ENCODE results near the gene DCUN1D5. TPM values are rescaled to one million over a fixed set of nuclear protein-coding genes. Genes with fewer than 3 reads are reported as not detected.

DCUN1D5 gene
- total and polyA plus RNA-seq, 9 of the 15 experiments (the other 6 are each of a cell fraction or from before 2014, with no cell fraction given) = 38.4 to 242 (median 115) TPM

DNA sequence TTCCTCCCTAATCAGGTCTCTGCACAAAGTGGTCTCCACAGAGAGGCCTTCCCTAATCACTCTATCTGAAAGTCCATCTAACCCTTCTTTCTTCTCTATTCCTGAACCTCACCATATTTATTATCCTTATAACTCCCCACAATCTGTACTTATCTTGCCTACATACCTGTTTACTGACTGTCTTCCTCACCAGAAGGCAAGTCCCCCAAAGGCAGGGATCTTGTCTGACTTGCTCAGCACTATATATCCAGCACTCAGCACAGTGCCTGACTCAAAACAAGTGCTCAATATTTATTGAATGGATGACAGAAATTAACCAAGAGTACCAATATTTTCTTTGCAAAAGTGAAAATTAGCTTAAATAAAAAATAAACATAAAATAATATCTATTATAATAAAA, 5.5 kb downstream of the DCUN1D5 start (continued):
- TF ChIP-seq ZSCAN32 (CRISPR knock-in tag; IDR thresholded peaks at IDR 0.05) = no peak
- no peak for TF ChIP-seq KLF10 (CRISPR knock-in tag; IDR thresholded peaks at IDR 0.05)
- no peak for TF ChIP-seq KDM5B (IDR thresholded peaks at IDR 0.05; ENCODE audit: insufficient replicate concordance, low read depth, low read length)
- no peak for TF ChIP-seq PHB (CRISPR knock-in tag; IDR thresholded peaks at IDR 0.05)
- TF ChIP-seq, protein P1, sequence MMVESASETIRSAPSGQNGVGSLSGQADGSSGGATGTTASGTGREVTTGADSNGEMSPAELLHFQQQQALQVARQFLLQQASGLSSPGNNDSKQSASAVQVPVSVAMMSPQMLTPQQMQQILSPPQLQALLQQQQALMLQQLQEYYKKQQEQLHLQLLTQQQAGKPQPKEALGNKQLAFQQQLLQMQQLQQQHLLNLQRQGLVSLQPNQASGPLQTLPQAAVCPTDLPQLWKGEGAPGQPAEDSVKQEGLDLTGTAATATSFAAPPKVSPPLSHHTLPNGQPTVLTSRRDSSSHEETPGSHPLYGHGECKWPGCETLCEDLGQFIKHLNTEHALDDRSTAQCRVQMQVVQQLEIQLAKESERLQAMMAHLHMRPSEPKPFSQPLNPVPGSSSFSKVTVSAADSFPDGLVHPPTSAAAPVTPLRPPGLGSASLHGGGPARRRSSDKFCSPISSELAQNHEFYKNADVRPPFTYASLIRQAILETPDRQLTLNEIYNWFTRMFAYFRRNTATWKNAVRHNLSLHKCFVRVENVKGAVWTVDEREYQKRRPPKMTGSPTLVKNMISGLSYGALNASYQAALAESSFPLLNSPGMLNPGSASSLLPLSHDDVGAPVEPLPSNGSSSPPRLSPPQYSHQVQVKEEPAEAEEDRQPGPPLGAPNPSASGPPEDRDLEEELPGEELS (CRISPR knock-in tag; IDR thresholded peaks at IDR 0.05; ENCODE audit: borderline replicate concordance) = no peak
- TF ChIP-seq, protein P2, sequence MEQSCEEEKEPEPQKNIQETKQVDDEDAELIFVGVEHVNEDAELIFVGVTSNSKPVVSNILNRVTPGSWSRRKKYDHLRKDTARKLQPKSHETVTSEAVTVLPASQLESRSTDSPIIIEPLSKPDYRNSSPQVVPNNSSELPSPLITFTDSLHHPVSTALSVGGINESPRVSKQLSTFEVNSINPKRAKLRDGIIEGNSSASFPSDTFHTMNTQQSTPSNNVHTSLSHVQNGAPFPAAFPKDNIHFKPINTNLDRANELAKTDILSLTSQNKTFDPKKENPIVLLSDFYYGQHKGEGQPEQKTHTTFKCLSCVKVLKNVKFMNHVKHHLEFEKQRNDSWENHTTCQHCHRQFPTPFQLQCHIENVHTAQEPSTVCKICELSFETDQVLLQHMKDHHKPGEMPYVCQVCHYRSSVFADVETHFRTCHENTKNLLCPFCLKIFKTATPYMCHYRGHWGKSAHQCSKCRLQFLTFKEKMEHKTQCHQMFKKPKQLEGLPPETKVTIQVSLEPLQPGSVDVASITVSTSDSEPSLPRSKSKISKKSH (CRISPR knock-in tag; IDR thresholded peaks at IDR 0.05) = no peak
- no peak for TF ChIP-seq SAP30 (IDR thresholded peaks at IDR 0.05; ENCODE audit: borderline replicate concordance, insufficient read depth, low read depth, low read length, poor library complexity, severe bottlenecking)
- no peak for TF ChIP-seq THRAP3 (IDR thresholded peaks at IDR 0.05; ENCODE audit: borderline replicate concordance)
- TF ChIP-seq, protein P3, sequence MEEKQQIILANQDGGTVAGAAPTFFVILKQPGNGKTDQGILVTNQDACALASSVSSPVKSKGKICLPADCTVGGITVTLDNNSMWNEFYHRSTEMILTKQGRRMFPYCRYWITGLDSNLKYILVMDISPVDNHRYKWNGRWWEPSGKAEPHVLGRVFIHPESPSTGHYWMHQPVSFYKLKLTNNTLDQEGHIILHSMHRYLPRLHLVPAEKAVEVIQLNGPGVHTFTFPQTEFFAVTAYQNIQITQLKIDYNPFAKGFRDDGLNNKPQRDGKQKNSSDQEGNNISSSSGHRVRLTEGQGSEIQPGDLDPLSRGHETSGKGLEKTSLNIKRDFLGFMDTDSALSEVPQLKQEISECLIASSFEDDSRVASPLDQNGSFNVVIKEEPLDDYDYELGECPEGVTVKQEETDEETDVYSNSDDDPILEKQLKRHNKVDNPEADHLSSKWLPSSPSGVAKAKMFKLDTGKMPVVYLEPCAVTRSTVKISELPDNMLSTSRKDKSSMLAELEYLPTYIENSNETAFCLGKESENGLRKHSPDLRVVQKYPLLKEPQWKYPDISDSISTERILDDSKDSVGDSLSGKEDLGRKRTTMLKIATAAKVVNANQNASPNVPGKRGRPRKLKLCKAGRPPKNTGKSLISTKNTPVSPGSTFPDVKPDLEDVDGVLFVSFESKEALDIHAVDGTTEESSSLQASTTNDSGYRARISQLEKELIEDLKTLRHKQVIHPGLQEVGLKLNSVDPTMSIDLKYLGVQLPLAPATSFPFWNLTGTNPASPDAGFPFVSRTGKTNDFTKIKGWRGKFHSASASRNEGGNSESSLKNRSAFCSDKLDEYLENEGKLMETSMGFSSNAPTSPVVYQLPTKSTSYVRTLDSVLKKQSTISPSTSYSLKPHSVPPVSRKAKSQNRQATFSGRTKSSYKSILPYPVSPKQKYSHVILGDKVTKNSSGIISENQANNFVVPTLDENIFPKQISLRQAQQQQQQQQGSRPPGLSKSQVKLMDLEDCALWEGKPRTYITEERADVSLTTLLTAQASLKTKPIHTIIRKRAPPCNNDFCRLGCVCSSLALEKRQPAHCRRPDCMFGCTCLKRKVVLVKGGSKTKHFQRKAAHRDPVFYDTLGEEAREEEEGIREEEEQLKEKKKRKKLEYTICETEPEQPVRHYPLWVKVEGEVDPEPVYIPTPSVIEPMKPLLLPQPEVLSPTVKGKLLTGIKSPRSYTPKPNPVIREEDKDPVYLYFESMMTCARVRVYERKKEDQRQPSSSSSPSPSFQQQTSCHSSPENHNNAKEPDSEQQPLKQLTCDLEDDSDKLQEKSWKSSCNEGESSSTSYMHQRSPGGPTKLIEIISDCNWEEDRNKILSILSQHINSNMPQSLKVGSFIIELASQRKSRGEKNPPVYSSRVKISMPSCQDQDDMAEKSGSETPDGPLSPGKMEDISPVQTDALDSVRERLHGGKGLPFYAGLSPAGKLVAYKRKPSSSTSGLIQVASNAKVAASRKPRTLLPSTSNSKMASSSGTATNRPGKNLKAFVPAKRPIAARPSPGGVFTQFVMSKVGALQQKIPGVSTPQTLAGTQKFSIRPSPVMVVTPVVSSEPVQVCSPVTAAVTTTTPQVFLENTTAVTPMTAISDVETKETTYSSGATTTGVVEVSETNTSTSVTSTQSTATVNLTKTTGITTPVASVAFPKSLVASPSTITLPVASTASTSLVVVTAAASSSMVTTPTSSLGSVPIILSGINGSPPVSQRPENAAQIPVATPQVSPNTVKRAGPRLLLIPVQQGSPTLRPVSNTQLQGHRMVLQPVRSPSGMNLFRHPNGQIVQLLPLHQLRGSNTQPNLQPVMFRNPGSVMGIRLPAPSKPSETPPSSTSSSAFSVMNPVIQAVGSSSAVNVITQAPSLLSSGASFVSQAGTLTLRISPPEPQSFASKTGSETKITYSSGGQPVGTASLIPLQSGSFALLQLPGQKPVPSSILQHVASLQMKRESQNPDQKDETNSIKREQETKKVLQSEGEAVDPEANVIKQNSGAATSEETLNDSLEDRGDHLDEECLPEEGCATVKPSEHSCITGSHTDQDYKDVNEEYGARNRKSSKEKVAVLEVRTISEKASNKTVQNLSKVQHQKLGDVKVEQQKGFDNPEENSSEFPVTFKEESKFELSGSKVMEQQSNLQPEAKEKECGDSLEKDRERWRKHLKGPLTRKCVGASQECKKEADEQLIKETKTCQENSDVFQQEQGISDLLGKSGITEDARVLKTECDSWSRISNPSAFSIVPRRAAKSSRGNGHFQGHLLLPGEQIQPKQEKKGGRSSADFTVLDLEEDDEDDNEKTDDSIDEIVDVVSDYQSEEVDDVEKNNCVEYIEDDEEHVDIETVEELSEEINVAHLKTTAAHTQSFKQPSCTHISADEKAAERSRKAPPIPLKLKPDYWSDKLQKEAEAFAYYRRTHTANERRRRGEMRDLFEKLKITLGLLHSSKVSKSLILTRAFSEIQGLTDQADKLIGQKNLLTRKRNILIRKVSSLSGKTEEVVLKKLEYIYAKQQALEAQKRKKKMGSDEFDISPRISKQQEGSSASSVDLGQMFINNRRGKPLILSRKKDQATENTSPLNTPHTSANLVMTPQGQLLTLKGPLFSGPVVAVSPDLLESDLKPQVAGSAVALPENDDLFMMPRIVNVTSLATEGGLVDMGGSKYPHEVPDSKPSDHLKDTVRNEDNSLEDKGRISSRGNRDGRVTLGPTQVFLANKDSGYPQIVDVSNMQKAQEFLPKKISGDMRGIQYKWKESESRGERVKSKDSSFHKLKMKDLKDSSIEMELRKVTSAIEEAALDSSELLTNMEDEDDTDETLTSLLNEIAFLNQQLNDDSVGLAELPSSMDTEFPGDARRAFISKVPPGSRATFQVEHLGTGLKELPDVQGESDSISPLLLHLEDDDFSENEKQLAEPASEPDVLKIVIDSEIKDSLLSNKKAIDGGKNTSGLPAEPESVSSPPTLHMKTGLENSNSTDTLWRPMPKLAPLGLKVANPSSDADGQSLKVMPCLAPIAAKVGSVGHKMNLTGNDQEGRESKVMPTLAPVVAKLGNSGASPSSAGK (IDR thresholded peaks at IDR 0.05) = no peak
